K562 (cell line): ENCODE results near the gene VSNL1. TPM values are rescaled to one million over a fixed set of nuclear protein-coding genes. Genes with fewer than 3 reads are reported as not detected.

Experiments used
- MXI1 ChIP-seq: IDR thresholded peaks from 2 replicates; pipeline ENCODE4 v1.6.1; 2011; ENCODE audit warnings: low read depth, mild to moderate bottlenecking, improper control_type of control experiment, low read length
- PTRF ChIP-seq: fragments of 450-650 bp; IDR thresholded peaks from 2 replicates; pipeline ENCODE4 v1.6.1; 2016; ENCODE audit warnings: mild to moderate bottlenecking, missing genetic modification characterization, missing compliant biosample characterization
- ZNF695 ChIP-seq: fragments of 450-650 bp; formaldehyde crosslinking; IDR thresholded peaks from 2 replicates; pipeline ENCODE4 v1.4.0; 2020; ENCODE audit warnings: mild to moderate bottlenecking, moderate library complexity
- ZNF778 ChIP-seq: fragments of 450-650 bp; formaldehyde crosslinking; IDR thresholded peaks from 2 replicates; pipeline ENCODE4 v1.4.0; 2020; ENCODE audit warnings: mild to moderate bottlenecking, moderate library complexity
- polyA plus RNA-seq, 8 experiments: library from polyadenylated mRNA; depleted of rRNA in 4 of 8; stranded (reverse) in 5 of 8; unstranded in 3 of 8; fragments of >200 nt; fragmentation: Nextera tagmentation in 2 of 8; fragmentation: Illumina TruSeq in 1 of 8; extraction: Ambion mirVana in 2 of 8; extraction: Trizol in 1 of 8; gene quantifications; 2 replicates each; pipeline versions ENCODE4 v1.2.1 to v1.2.3, GENCODE V29; 2011 to 2014; ENCODE audit warnings: inconsistent platforms in 1 of 8, missing spikeins in 1 of 8
- total RNA-seq, 7 experiments: library from RNA; depleted of rRNA in 6 of 7; stranded (reverse); fragments of >200 nt in 6 of 7; fragmentation: Illumina TruSeq in 2 of 7; extraction: Trizol in 2 of 7; gene quantifications; 2 replicates each; pipeline versions ENCODE4 v1.2.1 to v1.2.3, GENCODE V29; 2011 to 2021; ENCODE audit warnings: low replicate concordance in 1 of 7
- TF ChIP-seq, protein P1 (sequence below): fragments of 450-650 bp; IDR thresholded peaks from 2 replicates; pipeline ENCODE4 v1.6.1; 2017; ENCODE audit warnings: mild to moderate bottlenecking, moderate library complexity
- TF ChIP-seq, protein P2 (sequence below): fragments of 200-600 bp; sonication (generic); IDR thresholded peaks from one replicate; pipeline ENCODE4 v1.6.1; 2012; ENCODE audit warnings: mild to moderate bottlenecking, low read depth, low read length, inconsistent platforms

The VSNL1 gene
- total and polyA plus RNA-seq, 9 of the 15 experiments (the other 6 are each of a cell fraction or from before 2014, with no cell fraction given), result 0.20 TPM; not detected in 8

DNA sequence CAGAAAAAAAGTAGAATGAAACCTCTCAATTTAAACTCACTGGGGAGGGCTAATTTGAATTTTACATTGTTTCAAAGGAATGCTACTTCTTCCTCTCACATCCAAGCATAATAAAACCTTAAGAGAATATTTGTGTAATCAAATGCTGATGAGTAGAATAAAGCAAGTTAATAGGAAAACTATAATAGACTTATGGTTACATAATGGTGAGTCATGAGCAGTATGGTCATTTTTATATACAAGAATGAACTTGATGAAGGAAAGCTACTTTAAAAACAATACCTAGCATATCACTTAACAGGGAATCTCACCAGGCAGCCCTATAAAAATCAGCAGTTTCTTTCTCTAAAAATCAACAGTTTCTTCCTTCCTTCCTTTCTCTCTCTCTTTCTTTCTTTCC lies 80.3 kb downstream of the VSNL1 start (continued):
- TF ChIP-seq PTRF (no peak), ZNF778 (no peak), MXI1 (no peak), ZNF695 (CRISPR knock-in tag) (no peak)
- TF ChIP-seq, protein P1, sequence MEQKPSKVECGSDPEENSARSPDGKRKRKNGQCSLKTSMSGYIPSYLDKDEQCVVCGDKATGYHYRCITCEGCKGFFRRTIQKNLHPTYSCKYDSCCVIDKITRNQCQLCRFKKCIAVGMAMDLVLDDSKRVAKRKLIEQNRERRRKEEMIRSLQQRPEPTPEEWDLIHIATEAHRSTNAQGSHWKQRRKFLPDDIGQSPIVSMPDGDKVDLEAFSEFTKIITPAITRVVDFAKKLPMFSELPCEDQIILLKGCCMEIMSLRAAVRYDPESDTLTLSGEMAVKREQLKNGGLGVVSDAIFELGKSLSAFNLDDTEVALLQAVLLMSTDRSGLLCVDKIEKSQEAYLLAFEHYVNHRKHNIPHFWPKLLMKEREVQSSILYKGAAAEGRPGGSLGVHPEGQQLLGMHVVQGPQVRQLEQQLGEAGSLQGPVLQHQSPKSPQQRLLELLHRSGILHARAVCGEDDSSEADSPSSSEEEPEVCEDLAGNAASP, result no peak
- TF ChIP-seq, protein P2, sequence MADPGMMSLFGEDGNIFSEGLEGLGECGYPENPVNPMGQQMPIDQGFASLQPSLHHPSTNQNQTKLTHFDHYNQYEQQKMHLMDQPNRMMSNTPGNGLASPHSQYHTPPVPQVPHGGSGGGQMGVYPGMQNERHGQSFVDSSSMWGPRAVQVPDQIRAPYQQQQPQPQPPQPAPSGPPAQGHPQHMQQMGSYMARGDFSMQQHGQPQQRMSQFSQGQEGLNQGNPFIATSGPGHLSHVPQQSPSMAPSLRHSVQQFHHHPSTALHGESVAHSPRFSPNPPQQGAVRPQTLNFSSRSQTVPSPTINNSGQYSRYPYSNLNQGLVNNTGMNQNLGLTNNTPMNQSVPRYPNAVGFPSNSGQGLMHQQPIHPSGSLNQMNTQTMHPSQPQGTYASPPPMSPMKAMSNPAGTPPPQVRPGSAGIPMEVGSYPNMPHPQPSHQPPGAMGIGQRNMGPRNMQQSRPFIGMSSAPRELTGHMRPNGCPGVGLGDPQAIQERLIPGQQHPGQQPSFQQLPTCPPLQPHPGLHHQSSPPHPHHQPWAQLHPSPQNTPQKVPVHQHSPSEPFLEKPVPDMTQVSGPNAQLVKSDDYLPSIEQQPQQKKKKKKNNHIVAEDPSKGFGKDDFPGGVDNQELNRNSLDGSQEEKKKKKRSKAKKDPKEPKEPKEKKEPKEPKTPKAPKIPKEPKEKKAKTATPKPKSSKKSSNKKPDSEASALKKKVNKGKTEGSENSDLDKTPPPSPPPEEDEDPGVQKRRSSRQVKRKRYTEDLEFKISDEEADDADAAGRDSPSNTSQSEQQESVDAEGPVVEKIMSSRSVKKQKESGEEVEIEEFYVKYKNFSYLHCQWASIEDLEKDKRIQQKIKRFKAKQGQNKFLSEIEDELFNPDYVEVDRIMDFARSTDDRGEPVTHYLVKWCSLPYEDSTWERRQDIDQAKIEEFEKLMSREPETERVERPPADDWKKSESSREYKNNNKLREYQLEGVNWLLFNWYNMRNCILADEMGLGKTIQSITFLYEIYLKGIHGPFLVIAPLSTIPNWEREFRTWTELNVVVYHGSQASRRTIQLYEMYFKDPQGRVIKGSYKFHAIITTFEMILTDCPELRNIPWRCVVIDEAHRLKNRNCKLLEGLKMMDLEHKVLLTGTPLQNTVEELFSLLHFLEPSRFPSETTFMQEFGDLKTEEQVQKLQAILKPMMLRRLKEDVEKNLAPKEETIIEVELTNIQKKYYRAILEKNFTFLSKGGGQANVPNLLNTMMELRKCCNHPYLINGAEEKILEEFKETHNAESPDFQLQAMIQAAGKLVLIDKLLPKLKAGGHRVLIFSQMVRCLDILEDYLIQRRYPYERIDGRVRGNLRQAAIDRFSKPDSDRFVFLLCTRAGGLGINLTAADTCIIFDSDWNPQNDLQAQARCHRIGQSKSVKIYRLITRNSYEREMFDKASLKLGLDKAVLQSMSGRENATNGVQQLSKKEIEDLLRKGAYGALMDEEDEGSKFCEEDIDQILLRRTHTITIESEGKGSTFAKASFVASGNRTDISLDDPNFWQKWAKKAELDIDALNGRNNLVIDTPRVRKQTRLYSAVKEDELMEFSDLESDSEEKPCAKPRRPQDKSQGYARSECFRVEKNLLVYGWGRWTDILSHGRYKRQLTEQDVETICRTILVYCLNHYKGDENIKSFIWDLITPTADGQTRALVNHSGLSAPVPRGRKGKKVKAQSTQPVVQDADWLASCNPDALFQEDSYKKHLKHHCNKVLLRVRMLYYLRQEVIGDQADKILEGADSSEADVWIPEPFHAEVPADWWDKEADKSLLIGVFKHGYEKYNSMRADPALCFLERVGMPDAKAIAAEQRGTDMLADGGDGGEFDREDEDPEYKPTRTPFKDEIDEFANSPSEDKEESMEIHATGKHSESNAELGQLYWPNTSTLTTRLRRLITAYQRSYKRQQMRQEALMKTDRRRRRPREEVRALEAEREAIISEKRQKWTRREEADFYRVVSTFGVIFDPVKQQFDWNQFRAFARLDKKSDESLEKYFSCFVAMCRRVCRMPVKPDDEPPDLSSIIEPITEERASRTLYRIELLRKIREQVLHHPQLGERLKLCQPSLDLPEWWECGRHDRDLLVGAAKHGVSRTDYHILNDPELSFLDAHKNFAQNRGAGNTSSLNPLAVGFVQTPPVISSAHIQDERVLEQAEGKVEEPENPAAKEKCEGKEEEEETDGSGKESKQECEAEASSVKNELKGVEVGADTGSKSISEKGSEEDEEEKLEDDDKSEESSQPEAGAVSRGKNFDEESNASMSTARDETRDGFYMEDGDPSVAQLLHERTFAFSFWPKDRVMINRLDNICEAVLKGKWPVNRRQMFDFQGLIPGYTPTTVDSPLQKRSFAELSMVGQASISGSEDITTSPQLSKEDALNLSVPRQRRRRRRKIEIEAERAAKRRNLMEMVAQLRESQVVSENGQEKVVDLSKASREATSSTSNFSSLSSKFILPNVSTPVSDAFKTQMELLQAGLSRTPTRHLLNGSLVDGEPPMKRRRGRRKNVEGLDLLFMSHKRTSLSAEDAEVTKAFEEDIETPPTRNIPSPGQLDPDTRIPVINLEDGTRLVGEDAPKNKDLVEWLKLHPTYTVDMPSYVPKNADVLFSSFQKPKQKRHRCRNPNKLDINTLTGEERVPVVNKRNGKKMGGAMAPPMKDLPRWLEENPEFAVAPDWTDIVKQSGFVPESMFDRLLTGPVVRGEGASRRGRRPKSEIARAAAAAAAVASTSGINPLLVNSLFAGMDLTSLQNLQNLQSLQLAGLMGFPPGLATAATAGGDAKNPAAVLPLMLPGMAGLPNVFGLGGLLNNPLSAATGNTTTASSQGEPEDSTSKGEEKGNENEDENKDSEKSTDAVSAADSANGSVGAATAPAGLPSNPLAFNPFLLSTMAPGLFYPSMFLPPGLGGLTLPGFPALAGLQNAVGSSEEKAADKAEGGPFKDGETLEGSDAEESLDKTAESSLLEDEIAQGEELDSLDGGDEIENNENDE, result no peak
